ENCODE measurements around the gene BDP1. TPM values are rescaled to one million over a fixed set of nuclear protein-coding genes. Genes with fewer than 3 reads are reported as not detected.

BDP1 gene
- total RNA-seq, 4 donors from 2014 or later: 24.4 to 29.5 (median 25.5) TPM

GRCh38 chr5:71586941-71587765 is 131.7 kb downstream of the BDP1 start, which contains the start of gene MCCC2:
Gene MCCC2, plus strand, starts transcription at chr5:71587340. Its CDS starts 86 bp downstream, at chr5:71587426.
- Histone ChIP-seq H3K4me1 (peaks cover 17 to 38% (median 26%) of the 10 kb centered on the region in 4 donors), H3K27ac (replicated peaks in 1 of 4) (peak within 1 kb of the TSS; percentile 81 to 89 (median 82)), H3K36me3 (no peaks in the 10 kb centered on the region), H3K9me3 (no peaks in the 10 kb centered on the region), H3K4me3 (peak within 1 kb of the TSS; percentile 71 to 85 (median 79)), H3K27me3 (no peaks in the 10 kb centered on the region)
- peak; percentile 99 for DNase-seq (ENCODE audit: extremely low spot score)
- WGBS: under 1% methylated on average over 13 of the region's 56 CpGs
- intact Hi-C loops (cut with DNase I): no loop called here
- TF ChIP-seq CTCF (IDR thresholded peaks at IDR 0.05): peak in 1 of 3 experiments; percentile 10
- no peak for TF ChIP-seq POLR2A (IDR thresholded peaks at IDR 0.05; ENCODE audit: low read depth)
- TF ChIP-seq POLR2AphosphoS5 (IDR thresholded peaks at IDR 0.05): peak; percentile 82 to 86
- TF ChIP-seq EP300 (IDR thresholded peaks at IDR 0.05): no peak

GRCh38 chr5:71587766-71588532 is 132.5 kb downstream of the BDP1 start:
- Histone ChIP-seq H3K27ac (replicated peaks in 1 of 4) (peak overlapping the region; percentile 81 to 89 (median 82)), H3K4me1 (peaks cover 17 to 38% (median 26%) of the 10 kb centered on the region in 4 donors), H3K9me3 (no peaks in the 10 kb centered on the region), H3K27me3 (no peaks in the 10 kb centered on the region), H3K36me3 (peaks cover 0 to under 1% (median under 1%) of the 10 kb centered on the region in 4 donors), H3K4me3 (peak overlapping the region; percentile 71 to 85 (median 79))
- TF ChIP-seq POLR2AphosphoS5 (IDR thresholded peaks at IDR 0.05) (no peak), POLR2A (IDR thresholded peaks at IDR 0.05; ENCODE audit: low read depth) (no peak), CTCF (IDR thresholded peaks at IDR 0.05) (no peak), EP300 (IDR thresholded peaks at IDR 0.05) (no peak)
- intact Hi-C loops (cut with DNase I): no loop called here
- WGBS: 69% methylated on average over 19 of the region's 19 CpGs
- peak; percentile 78 for DNase-seq (ENCODE audit: extremely low spot score)

- Histone ChIP-seq H3K4me1 (peaks cover 17 to 38% (median 26%) of the 10 kb centered on the region in 4 donors), H3K4me3 (peak overlapping the region in 2 of 4 donors; percentile 71 to 79), H3K27ac (replicated peaks in 1 of 4) (no peak overlapping the region), H3K36me3 (peaks cover 0 to 6% (median 3%) of the 10 kb centered on the region in 4 donors), H3K27me3 (no peaks in the 10 kb centered on the region), H3K9me3 (no peaks in the 10 kb centered on the region)
- WGBS: 100% methylated on average over 2 of the region's 2 CpGs
- no peak for DNase-seq (ENCODE audit: extremely low spot score)
- TF ChIP-seq CTCF (IDR thresholded peaks at IDR 0.05) (no peak), POLR2A (IDR thresholded peaks at IDR 0.05; ENCODE audit: low read depth) (no peak), POLR2AphosphoS5 (IDR thresholded peaks at IDR 0.05) (no peak)
- intact Hi-C loops (cut with DNase I): no loop called here
Measured at GRCh38 chr5:71588533-71588885, 133.1 kb downstream of the BDP1 start.

GRCh38 chr5:71589903-71590302 is 134.5 kb downstream of the BDP1 start:
- Histone ChIP-seq H3K27me3 (no peaks in the 10 kb centered on the region), H3K9me3 (no peaks in the 10 kb centered on the region), H3K4me1 (peaks cover 17 to 38% (median 26%) of the 10 kb centered on the region in 4 donors), H3K36me3 (peaks cover 0 to 15% (median 5%) of the 10 kb centered on the region in 4 donors), H3K4me3 (no peak overlapping the region), H3K27ac (replicated peaks in 1 of 4) (no peak overlapping the region)
- 73% methylated on average over 2 of the region's 2 CpGs for WGBS
- DNase-seq (ENCODE audit: extremely low spot score): no peak
- intact Hi-C loops (cut with DNase I): no loop called here
- no peak for TF ChIP-seq CTCF (IDR thresholded peaks at IDR 0.05)
- no peak for TF ChIP-seq EP300 (IDR thresholded peaks at IDR 0.05)
- TF ChIP-seq POLR2A (IDR thresholded peaks at IDR 0.05; ENCODE audit: low read depth): no peak
- TF ChIP-seq POLR2AphosphoS5 (IDR thresholded peaks at IDR 0.05): no peak

All from esophagus muscularis mucosa (tissue), 4 donors.